ENCODE data around the gene MTCP1. TPM values are rescaled to one million over a fixed set of nuclear protein-coding genes. Genes with fewer than 3 reads are reported as not detected.
A peak's percentile ranks its signal among the peaks of the same experiment; 100 is the strongest.

The MTCP1 gene
- total RNA-seq, 1 experiment from 2014 or later: 21.0 TPM

DNA sequence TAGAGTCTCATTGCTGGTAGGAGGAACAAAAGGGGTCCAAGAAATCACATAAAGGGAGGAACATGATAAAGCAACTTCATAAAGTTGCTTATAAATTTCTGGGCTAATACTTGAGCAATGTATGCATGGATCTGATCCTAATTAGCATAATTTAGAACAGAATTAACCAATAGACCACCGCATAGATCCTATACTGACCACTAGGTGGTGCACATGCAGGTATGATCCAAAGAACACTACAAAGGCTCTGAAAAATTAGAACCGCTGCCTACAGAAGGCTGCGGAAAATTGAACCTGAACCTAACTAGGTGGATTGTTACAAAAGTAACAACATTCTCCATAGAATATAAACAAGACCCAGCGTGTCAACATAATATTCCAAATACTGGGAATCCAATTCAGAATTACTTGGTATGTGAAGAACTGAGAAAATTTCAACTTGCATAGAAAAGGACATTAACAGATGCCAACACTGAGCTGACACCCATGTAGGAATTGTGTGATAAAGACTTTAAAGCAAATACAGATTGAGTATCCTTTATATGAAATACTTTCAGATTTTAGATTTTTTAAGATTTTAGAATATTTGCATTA, 23.6 kb upstream of the MTCP1 start:
- H3K27ac ChIP-seq (ENCODE audit: low read depth, low read length, poor library complexity, severe bottlenecking): no peak overlapping the region
- intact Hi-C loops (cut with micrococcal nuclease; ENCODE audit: unreplicated experiment): loop anchor here (1.0 kb wide), 1 partner anchor 726 kb away; no protein-coding TSS in a partner anchor
- TF ChIP-seq, protein P1, sequence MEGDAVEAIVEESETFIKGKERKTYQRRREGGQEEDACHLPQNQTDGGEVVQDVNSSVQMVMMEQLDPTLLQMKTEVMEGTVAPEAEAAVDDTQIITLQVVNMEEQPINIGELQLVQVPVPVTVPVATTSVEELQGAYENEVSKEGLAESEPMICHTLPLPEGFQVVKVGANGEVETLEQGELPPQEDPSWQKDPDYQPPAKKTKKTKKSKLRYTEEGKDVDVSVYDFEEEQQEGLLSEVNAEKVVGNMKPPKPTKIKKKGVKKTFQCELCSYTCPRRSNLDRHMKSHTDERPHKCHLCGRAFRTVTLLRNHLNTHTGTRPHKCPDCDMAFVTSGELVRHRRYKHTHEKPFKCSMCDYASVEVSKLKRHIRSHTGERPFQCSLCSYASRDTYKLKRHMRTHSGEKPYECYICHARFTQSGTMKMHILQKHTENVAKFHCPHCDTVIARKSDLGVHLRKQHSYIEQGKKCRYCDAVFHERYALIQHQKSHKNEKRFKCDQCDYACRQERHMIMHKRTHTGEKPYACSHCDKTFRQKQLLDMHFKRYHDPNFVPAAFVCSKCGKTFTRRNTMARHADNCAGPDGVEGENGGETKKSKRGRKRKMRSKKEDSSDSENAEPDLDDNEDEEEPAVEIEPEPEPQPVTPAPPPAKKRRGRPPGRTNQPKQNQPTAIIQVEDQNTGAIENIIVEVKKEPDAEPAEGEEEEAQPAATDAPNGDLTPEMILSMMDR (conservative IDR thresholded peaks at IDR 0.05; ENCODE audit: low read depth, low read length): peak; percentile 76
- TF ChIP-seq EZH2 (IDR thresholded peaks at IDR 0.05; ENCODE audit: borderline replicate concordance, low read depth, low read length, poor library complexity, severe bottlenecking): no peak
- no peaks in the 10 kb centered on the region for H3K27me3 ChIP-seq (replicated peaks; ENCODE audit: insufficient read depth, low read depth, low read length, poor library complexity)
- DNase-seq (ENCODE audit: low spot score): peak; percentile 48
- no TSS peak for BruUV-seq (replicated peaks)
- POLR2A ChIA-PET (ENCODE audit: low non-redundant PET): no interaction called here
- H3K4me3 ChIP-seq (ENCODE audit: low read depth, low read length, poor library complexity, severe bottlenecking): no peak overlapping the region
- H3K4me1 ChIP-seq (ENCODE audit: insufficient read depth, low read length, poor library complexity, severe bottlenecking): no peaks in the 10 kb centered on the region
- CTCF ChIA-PET: no interaction called here
- H3K36me3 ChIP-seq (ENCODE audit: insufficient read depth, low read length, poor library complexity, severe bottlenecking): no peaks in the 10 kb centered on the region
- no peaks in the 10 kb centered on the region for H3K9me3 ChIP-seq (ENCODE audit: low read depth, low read length, poor library complexity, severe bottlenecking)

DNA sequence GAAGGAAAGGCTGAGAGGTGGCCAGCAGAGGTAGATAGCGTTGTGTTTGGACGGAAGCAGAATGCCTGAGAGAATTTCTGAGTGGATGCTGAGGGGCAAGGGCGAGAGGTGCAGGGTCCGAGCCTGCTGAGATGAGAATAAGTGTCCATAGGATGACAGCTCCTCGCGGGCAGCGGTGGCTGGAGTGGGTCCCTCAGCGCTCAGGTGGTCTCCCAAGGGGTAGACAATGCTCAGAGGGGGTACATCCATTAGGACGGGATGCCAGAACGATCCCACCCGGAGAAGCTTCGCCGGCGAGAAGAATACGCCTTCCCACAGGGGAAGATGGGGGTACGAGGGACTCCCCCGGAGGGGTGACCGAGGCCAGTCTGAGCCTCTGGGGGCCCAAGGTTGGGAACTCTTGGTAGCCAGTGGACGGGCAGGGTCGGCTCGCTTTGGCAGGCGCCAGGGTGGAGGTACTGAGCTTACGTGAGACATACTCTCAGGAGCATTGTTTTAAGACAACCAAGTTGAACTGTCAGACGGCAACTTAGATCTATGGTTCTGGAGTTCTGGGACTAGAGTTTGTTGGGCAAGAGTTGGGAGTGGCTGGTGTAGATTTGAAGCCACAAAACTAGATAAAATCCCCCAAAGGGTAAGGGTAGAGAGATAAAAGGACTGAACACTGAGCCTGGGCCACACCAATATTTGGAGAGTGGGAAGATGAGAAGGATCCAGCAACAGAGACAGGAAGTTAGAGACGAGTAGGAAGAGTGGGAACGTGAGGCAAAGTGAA, 16.2 kb upstream of the MTCP1 start:
- intact Hi-C loops (cut with micrococcal nuclease; ENCODE audit: unreplicated experiment): no loop called here
- DNase-seq (ENCODE audit: low spot score): no peak
- BruUV-seq (replicated peaks): no TSS peak
- no peak overlapping the region for H3K4me3 ChIP-seq (ENCODE audit: low read depth, low read length, poor library complexity, severe bottlenecking)
- no peak overlapping the region for H3K27ac ChIP-seq (ENCODE audit: low read depth, low read length, poor library complexity, severe bottlenecking)
- no peak for TF ChIP-seq EZH2 (IDR thresholded peaks at IDR 0.05; ENCODE audit: borderline replicate concordance, low read depth, low read length, poor library complexity, severe bottlenecking)
- TF ChIP-seq, protein P1 (conservative IDR thresholded peaks at IDR 0.05; ENCODE audit: low read depth, low read length): no peak
- ChIA-PET POLR2A (ENCODE audit: low non-redundant PET) (no interaction called here), CTCF (interaction anchor here (0.7 to 1.2 kb wide), 4 partner anchors 9 to 169 kb away, joined by 3 to 6 read pairs (median 4); no protein-coding TSS in a partner anchor)
- H3K36me3 ChIP-seq (ENCODE audit: insufficient read depth, low read length, poor library complexity, severe bottlenecking): no peaks in the 10 kb centered on the region
- H3K27me3 ChIP-seq (replicated peaks; ENCODE audit: insufficient read depth, low read depth, low read length, poor library complexity): no peaks in the 10 kb centered on the region
- no peaks in the 10 kb centered on the region for H3K9me3 ChIP-seq (ENCODE audit: low read depth, low read length, poor library complexity, severe bottlenecking)
- H3K4me1 ChIP-seq (ENCODE audit: insufficient read depth, low read length, poor library complexity, severe bottlenecking): no peaks in the 10 kb centered on the region

DNA sequence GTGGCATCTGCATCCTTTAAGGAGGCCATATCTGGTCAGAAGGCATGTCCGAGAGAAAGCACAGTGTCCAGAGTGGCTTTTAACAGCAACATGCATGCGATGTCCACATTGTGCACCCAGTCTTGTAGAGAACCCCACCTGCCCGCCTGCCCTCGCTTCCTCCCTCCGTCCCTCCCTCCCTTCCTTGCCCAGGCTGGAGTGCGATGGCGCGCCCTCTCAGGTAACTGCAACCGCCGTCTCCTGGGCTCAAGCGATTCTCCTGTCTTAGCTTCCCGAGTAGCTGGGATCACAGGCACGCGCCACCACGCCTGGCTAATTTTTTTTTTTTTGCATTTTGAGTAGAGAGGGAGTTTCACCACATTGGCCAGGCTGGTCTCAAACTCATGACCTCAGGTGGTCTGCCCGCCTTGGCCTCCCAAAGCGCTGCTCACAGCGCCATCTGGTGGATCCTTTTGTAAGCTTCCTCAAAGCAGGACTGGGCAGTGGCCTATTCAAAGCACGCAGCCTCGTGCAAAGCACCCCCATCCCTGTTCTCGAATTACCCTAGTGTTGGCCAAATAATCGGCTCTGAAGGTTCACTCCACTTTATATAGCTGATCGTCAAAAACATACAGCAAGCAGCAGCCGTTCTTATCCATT, 15.4 kb upstream of the MTCP1 start:
- no TSS peak for BruUV-seq (replicated peaks)
- CTCF ChIA-PET: interaction anchor here (0.7 to 1.2 kb wide), 4 partner anchors 8 to 168 kb away, joined by 3 to 6 read pairs (median 4); no protein-coding TSS in a partner anchor

More for the DNA sequence above, 15.4 kb upstream of the MTCP1 start:
- Histone ChIP-seq H3K27ac (ENCODE audit: low read depth, low read length, poor library complexity, severe bottlenecking) (no peak overlapping the region), H3K4me1 (ENCODE audit: insufficient read depth, low read length, poor library complexity, severe bottlenecking) (no peaks in the 10 kb centered on the region), H3K27me3 (replicated peaks; ENCODE audit: insufficient read depth, low read depth, low read length, poor library complexity) (no peaks in the 10 kb centered on the region), H3K36me3 (ENCODE audit: insufficient read depth, low read length, poor library complexity, severe bottlenecking) (no peaks in the 10 kb centered on the region), H3K4me3 (ENCODE audit: low read depth, low read length, poor library complexity, severe bottlenecking) (no peak overlapping the region), H3K9me3 (ENCODE audit: low read depth, low read length, poor library complexity, severe bottlenecking) (no peaks in the 10 kb centered on the region)
- POLR2A ChIA-PET (ENCODE audit: low non-redundant PET): no interaction called here
- no peak for TF ChIP-seq EZH2 (IDR thresholded peaks at IDR 0.05; ENCODE audit: borderline replicate concordance, low read depth, low read length, poor library complexity, severe bottlenecking)
- TF ChIP-seq, protein P1 (conservative IDR thresholded peaks at IDR 0.05; ENCODE audit: low read depth, low read length): peak; percentile 67
- intact Hi-C loops (cut with micrococcal nuclease; ENCODE audit: unreplicated experiment): no loop called here
- DNase-seq (ENCODE audit: low spot score): peak; percentile 53
